ENCODE data around the gene KCNT2. TPM values are rescaled to one million over a fixed set of nuclear protein-coding genes. Genes with fewer than 3 reads are reported as not detected.
A peak's percentile ranks its signal among the peaks of the same experiment; 100 is the strongest.

The KCNT2 gene
- polyA plus RNA-seq, 1 of the 3 experiments (the other 2 are of a cell fraction) = 0.56 TPM

DNA sequence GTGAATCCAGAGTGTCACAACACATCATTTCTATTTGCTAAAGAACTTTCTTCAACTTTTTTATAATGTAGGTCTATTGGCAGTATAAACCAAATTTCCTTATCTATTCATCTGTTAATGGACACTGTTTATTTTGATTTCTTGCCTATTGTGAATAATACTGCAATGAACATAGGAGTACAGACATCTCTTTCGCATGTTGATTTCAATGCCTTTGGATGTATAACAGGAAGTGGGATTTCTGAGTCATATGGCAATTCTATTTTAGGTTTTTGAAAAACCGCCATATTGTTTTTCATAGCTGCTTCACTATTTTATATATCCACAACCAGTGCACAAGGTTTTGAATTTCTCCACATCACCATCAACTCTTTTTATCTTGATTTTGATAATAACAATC lies 198.7 kb downstream of the KCNT2 start:
- Histone ChIP-seq H4K20me1 (ENCODE audit: insufficient read depth) (no peaks in the 10 kb centered on the region), H3F3A (replicated peaks; ENCODE audit: insufficient read depth) (peaks cover 21% of the 10 kb centered on the region), H3K36me3 (replicated peaks in 1 of 2; ENCODE audit: control insufficient read depth in 1 of 2, insufficient read depth in 2 of 2, low read length in 1 of 2) (peaks cover 0 to 1% of the 10 kb centered on the region in 2 experiments), H3K9ac (no peak overlapping the region), H3K4me2 (no peak overlapping the region), H3K4me3 (ENCODE audit: low read depth in 2 of 2, low read length in 1 of 2) (no peak overlapping the region), H3K27ac (ENCODE audit: low read depth in 2 of 2, low read length in 1 of 2) (peak overlapping the region in 1 of 2 experiments; percentile 25; a peak in 2 of 4 replicates), H3K9me3 (no peaks in the 10 kb centered on the region), H3K79me2 (ENCODE audit: insufficient read depth) (no peaks in the 10 kb centered on the region), H3K9me2 (no peaks in the 10 kb centered on the region), H2AFZ (ENCODE audit: low read depth) (peak overlapping the region; percentile 71), H3K27me3 (ENCODE audit: insufficient read depth) (no peaks in the 10 kb centered on the region), H3K4me1 (ENCODE audit: control insufficient read depth in 1 of 2, insufficient read depth in 2 of 2, low read depth in 1 of 2, low read length in 1 of 2) (peaks cover 5% of the 10 kb centered on the region in 2 experiments; a peak in 1 of 4 replicates)
- POLR2A ChIA-PET = no interaction called here
- WGBS (ENCODE audit: low lambda C conversion rate) = 93% methylated on average over 2 of the region's 2 CpGs
- DNase-seq = no peak
- CTCF ChIA-PET = no interaction called here
- TF ChIP-seq, protein P1, sequence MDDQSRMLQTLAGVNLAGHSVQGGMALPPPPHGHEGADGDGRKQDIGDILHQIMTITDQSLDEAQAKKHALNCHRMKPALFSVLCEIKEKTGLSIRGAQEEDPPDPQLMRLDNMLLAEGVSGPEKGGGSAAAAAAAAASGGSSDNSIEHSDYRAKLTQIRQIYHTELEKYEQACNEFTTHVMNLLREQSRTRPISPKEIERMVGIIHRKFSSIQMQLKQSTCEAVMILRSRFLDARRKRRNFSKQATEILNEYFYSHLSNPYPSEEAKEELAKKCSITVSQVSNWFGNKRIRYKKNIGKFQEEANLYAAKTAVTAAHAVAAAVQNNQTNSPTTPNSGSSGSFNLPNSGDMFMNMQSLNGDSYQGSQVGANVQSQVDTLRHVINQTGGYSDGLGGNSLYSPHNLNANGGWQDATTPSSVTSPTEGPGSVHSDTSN (IDR thresholded peaks at IDR 0.05) = no peak
- TF ChIP-seq MEF2A (IDR thresholded peaks at IDR 0.05; ENCODE audit: borderline replicate concordance, low read depth) = 0 out of 2 replicates have a peak, but pooled peaks have one; percentile 35

DNA sequence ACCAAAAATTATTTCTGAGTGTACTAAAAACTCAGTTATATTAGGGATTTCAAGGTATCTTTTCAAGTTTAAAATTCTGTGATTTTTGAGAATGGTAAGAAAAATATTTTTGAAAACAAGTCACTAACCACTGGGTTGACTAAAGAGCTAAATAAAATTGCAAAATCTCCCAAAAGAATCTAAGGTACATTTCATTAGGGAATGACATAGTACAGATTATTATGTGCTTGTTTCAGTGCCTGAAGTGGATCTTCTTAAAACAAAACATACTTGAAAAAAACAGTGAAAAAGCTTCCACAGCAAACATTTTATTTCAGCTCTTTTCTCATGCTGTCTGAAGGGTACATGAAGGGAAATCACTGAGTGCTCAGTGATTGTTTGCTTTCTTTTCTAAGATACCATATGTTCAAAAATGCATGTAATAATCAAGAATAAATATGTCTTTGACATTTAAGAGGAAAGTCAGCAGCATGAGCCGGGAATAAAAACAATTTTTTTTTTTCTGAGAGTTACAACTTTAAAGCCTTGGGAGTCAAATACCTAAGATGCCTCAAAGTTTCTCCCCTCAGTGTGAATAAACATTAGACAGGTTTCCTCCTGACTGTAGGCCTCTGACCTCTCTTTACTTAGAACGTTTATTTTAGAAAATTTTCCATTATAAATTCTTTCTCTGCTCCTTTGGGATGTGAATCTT lies 200.7 kb downstream of the KCNT2 start:
- H3F3A ChIP-seq (replicated peaks; ENCODE audit: insufficient read depth) = peaks cover 21% of the 10 kb centered on the region
- no peak overlapping the region for H3K4me3 ChIP-seq (ENCODE audit: low read depth in 2 of 2, low read length in 1 of 2)
- no peaks in the 10 kb centered on the region for H3K9me2 ChIP-seq
- no peak for TF ChIP-seq JUND (IDR thresholded peaks at IDR 0.05)
- TF ChIP-seq, protein P2, sequence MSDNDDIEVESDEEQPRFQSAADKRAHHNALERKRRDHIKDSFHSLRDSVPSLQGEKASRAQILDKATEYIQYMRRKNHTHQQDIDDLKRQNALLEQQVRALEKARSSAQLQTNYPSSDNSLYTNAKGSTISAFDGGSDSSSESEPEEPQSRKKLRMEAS (IDR thresholded peaks at IDR 0.05; ENCODE audit: low read depth) = no peak
- TF ChIP-seq, protein P3, sequence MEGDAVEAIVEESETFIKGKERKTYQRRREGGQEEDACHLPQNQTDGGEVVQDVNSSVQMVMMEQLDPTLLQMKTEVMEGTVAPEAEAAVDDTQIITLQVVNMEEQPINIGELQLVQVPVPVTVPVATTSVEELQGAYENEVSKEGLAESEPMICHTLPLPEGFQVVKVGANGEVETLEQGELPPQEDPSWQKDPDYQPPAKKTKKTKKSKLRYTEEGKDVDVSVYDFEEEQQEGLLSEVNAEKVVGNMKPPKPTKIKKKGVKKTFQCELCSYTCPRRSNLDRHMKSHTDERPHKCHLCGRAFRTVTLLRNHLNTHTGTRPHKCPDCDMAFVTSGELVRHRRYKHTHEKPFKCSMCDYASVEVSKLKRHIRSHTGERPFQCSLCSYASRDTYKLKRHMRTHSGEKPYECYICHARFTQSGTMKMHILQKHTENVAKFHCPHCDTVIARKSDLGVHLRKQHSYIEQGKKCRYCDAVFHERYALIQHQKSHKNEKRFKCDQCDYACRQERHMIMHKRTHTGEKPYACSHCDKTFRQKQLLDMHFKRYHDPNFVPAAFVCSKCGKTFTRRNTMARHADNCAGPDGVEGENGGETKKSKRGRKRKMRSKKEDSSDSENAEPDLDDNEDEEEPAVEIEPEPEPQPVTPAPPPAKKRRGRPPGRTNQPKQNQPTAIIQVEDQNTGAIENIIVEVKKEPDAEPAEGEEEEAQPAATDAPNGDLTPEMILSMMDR (IDR thresholded peaks at IDR 0.05) = no peak
- peaks cover 5% of the 10 kb centered on the region in 2 experiments; a peak in 1 of 4 replicates for H3K4me1 ChIP-seq (ENCODE audit: control insufficient read depth in 1 of 2, insufficient read depth in 2 of 2, low read depth in 1 of 2, low read length in 1 of 2)
- H3K9ac ChIP-seq = peak overlapping the region; percentile 22
- no peaks in the 10 kb centered on the region for H3K79me2 ChIP-seq (ENCODE audit: insufficient read depth)
- H3K27ac ChIP-seq (ENCODE audit: low read depth in 2 of 2, low read length in 1 of 2) = peak overlapping the region; percentile 67 to 70
- H3K9me3 ChIP-seq = no peaks in the 10 kb centered on the region
- DNase-seq = no peak
- peak overlapping the region; percentile 21; the same call in 1 of the 2 replicates for H3K4me2 ChIP-seq
- no peaks in the 10 kb centered on the region for H3K36me3 ChIP-seq (replicated peaks in 1 of 2; ENCODE audit: control insufficient read depth in 1 of 2, insufficient read depth in 2 of 2, low read length in 1 of 2)
- ChIA-PET CTCF (interaction anchor here (0.9 kb wide), 1 partner anchor 8 kb away, joined by 3 read pairs; no protein-coding TSS in a partner anchor), POLR2A (no interaction called here)
- WGBS (ENCODE audit: low lambda C conversion rate) = 48% methylated on average over 2 of the region's 2 CpGs
- H4K20me1 ChIP-seq (ENCODE audit: insufficient read depth) = no peaks in the 10 kb centered on the region
- peak overlapping the region; percentile 85; the same call in 1 of the 2 replicates for H2AFZ ChIP-seq (ENCODE audit: low read depth)
- no peaks in the 10 kb centered on the region for H3K27me3 ChIP-seq (ENCODE audit: insufficient read depth)

DNA sequence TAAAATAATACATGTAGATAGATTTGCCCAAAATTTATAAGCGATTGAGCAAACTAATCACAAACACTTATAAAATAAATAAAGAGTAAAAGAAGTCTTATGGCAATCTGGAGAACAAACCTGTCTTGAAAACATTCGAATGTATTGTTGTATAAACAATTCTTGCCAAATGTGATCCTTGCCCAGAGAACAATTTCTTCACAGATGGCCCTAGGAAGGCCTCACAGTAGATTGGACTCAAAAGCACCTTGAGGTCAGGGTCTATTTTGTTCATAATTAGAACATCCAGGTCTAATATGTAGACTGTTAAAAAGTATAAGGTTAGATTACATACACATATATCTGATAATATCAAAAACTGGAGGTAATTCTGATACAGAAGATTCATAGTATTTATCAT lies 202.4 kb downstream of the KCNT2 start:
- 88% methylated on average over 2 of the region's 2 CpGs for WGBS (ENCODE audit: low lambda C conversion rate)
- no peak for DNase-seq
- Histone ChIP-seq H3K9me3 (no peaks in the 10 kb centered on the region), H3K27me3 (ENCODE audit: insufficient read depth) (no peaks in the 10 kb centered on the region), H3K4me3 (ENCODE audit: low read depth in 2 of 2, low read length in 1 of 2) (no peak overlapping the region), H3K4me2 (no peak overlapping the region), H3K79me2 (ENCODE audit: insufficient read depth) (no peaks in the 10 kb centered on the region), H3K36me3 (replicated peaks in 1 of 2; ENCODE audit: control insufficient read depth in 1 of 2, insufficient read depth in 2 of 2, low read length in 1 of 2) (no peaks in the 10 kb centered on the region), H3K9me2 (no peaks in the 10 kb centered on the region), H4K20me1 (ENCODE audit: insufficient read depth) (no peaks in the 10 kb centered on the region), H3K4me1 (ENCODE audit: control insufficient read depth in 1 of 2, insufficient read depth in 2 of 2, low read depth in 1 of 2, low read length in 1 of 2) (peaks cover 5 to 6% of the 10 kb centered on the region in 2 experiments; a peak in 2 of 4 replicates), H3K9ac (no peak overlapping the region), H3K27ac (ENCODE audit: low read depth in 2 of 2, low read length in 1 of 2) (no peak overlapping the region), H3F3A (replicated peaks; ENCODE audit: insufficient read depth) (peaks cover 21% of the 10 kb centered on the region), H2AFZ (ENCODE audit: low read depth) (no peak overlapping the region)
- ChIA-PET POLR2A (no interaction called here), CTCF (no interaction called here)
- no peak for TF ChIP-seq TAF1 (IDR thresholded peaks at IDR 0.05; ENCODE audit: borderline replicate concordance, low read depth, low read length)
- TF ChIP-seq CHD2 (IDR thresholded peaks at IDR 0.05; ENCODE audit: low read length, partially characterized antibody) = no peak
- TF ChIP-seq SMC3 (IDR thresholded peaks at IDR 0.05; ENCODE audit: low read depth, low read length) = no peak
- TF ChIP-seq RCOR1 (IDR thresholded peaks at IDR 0.05; ENCODE audit: low read length) = no peak
- no peak for TF ChIP-seq RXRA (IDR thresholded peaks at IDR 0.05; ENCODE audit: borderline replicate concordance, low read depth)
- TF ChIP-seq, protein P3 (IDR thresholded peaks at IDR 0.05) = no peak
- TF ChIP-seq JUND (IDR thresholded peaks at IDR 0.05) = no peak
- TF ChIP-seq, protein P4, sequence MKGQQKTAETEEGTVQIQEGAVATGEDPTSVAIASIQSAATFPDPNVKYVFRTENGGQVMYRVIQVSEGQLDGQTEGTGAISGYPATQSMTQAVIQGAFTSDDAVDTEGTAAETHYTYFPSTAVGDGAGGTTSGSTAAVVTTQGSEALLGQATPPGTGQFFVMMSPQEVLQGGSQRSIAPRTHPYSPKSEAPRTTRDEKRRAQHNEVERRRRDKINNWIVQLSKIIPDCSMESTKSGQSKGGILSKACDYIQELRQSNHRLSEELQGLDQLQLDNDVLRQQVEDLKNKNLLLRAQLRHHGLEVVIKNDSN (IDR thresholded peaks at IDR 0.05; ENCODE audit: borderline replicate concordance, low read depth) = no peak
- no peak for TF ChIP-seq MEF2A (IDR thresholded peaks at IDR 0.05; ENCODE audit: borderline replicate concordance, low read depth)
- TF ChIP-seq FOXJ3 (CRISPR knock-in tag; IDR thresholded peaks at IDR 0.05) = no peak
- TF ChIP-seq RAD21 (IDR thresholded peaks at IDR 0.05; ENCODE audit: low read length) = no peak
- no peak for TF ChIP-seq RFX5 (IDR thresholded peaks at IDR 0.05; ENCODE audit: low read length)
- TF ChIP-seq GABPA (IDR thresholded peaks at IDR 0.05; ENCODE audit: low read depth) = no peak
